ENCODE measurements around the gene SLC19A2.
"Not testable (repeated sequence)": the region's sequence is repeated elsewhere in the genome, so short reads cannot be mapped to it uniquely, and the experiment has no call there.

GRCh38 chr1:169503601-169504000 is 17.9 kb upstream of the SLC19A2 start:
- not testable (repeated sequence) for TF ChIP-seq EP300 (conservative IDR thresholded peaks at IDR 0.05; ENCODE audit: poor library complexity, severe bottlenecking); EZH2 (IDR thresholded peaks at IDR 0.05; ENCODE audit: borderline replicate concordance, insufficient read depth, low read length, poor library complexity, severe bottlenecking); TAF1 (IDR thresholded peaks at IDR 0.05; ENCODE audit: low read depth); POLR2AphosphoS5 (IDR thresholded peaks at IDR 0.05); REST (IDR thresholded peaks at IDR 0.05; ENCODE audit: borderline replicate concordance)
- TF ChIP-seq, protein P1, sequence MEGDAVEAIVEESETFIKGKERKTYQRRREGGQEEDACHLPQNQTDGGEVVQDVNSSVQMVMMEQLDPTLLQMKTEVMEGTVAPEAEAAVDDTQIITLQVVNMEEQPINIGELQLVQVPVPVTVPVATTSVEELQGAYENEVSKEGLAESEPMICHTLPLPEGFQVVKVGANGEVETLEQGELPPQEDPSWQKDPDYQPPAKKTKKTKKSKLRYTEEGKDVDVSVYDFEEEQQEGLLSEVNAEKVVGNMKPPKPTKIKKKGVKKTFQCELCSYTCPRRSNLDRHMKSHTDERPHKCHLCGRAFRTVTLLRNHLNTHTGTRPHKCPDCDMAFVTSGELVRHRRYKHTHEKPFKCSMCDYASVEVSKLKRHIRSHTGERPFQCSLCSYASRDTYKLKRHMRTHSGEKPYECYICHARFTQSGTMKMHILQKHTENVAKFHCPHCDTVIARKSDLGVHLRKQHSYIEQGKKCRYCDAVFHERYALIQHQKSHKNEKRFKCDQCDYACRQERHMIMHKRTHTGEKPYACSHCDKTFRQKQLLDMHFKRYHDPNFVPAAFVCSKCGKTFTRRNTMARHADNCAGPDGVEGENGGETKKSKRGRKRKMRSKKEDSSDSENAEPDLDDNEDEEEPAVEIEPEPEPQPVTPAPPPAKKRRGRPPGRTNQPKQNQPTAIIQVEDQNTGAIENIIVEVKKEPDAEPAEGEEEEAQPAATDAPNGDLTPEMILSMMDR (IDR thresholded peaks at IDR 0.05; ENCODE audit: poor library complexity, severe bottlenecking) = not testable (repeated sequence)
